Smooth muscle cell (in vitro differentiated cells): Measurements from ENCODE around the gene NFIL3. TPM values are rescaled to one million over a fixed set of nuclear protein-coding genes. Genes with fewer than 3 reads are reported as not detected.
"Not testable (repeated sequence)": the region's sequence is repeated elsewhere in the genome, so short reads cannot be mapped to it uniquely, and the experiment has no call there.

ENCODE experiments used
- DNase-seq: peaks from one replicate; lab custom pipeline; 2025; ENCODE audit not compliant: unreplicated experiment; lab: John Stamatoyannopoulos, UW
- H2AFZ ChIP-seq: fragments of 200-600 bp; sonication (generic); 2 replicates; pipeline ENCODE4 v1.6.0; 2016; ENCODE audit warnings: antibody characterized with exemption, low read depth, mild to moderate bottlenecking
- H3F3A ChIP-seq: fragments of 200-600 bp; sonication (generic); 2 replicates; pipeline ENCODE4 v1.6.0; 2017; ENCODE audit warnings: antibody characterized with exemption, low read depth
- H3K27ac ChIP-seq: fragments of 200-600 bp; sonication (generic); 2 replicates; pipeline ENCODE4 v1.5.1; 2016; ENCODE audit warnings: low read depth, mild to moderate bottlenecking
- H3K27me3 ChIP-seq: fragments of 200-600 bp; sonication (generic); 2 replicates; pipeline ENCODE4 v1.6.1; 2016; ENCODE audit warnings: low read depth, mild to moderate bottlenecking
- H3K36me3 ChIP-seq: fragments of 200-600 bp; sonication (generic); 2 replicates; pipeline ENCODE4 v1.5.1; 2016; ENCODE audit warnings: low read depth
- H3K4me1 ChIP-seq: fragments of 200-600 bp; sonication (generic); 2 replicates; pipeline ENCODE4 v1.5.1; 2016; ENCODE audit warnings: low read depth
- H3K4me2 ChIP-seq: fragments of 200-600 bp; sonication (generic); 2 replicates; pipeline ENCODE4 v1.6.0; 2016; ENCODE audit warnings: mild to moderate bottlenecking
- H3K4me3 ChIP-seq: fragments of 200-600 bp; sonication (generic); 2 replicates; pipeline ENCODE4 v1.5.1; 2016; ENCODE audit warnings: mild to moderate bottlenecking
- H3K79me2 ChIP-seq: fragments of 200-600 bp; sonication (generic); 2 replicates; pipeline ENCODE4 v1.6.0; 2016; ENCODE audit warnings: low read depth, mild to moderate bottlenecking
- H3K9ac ChIP-seq: fragments of 200-600 bp; sonication (generic); 2 replicates; pipeline ENCODE4 v1.6.0; 2016; ENCODE audit warnings: low read depth
- H3K9me3 ChIP-seq: fragments of 200-600 bp; sonication (generic); replicated peaks from 2 replicates; pipeline ENCODE4 v1.5.1; 2016; ENCODE audit warnings: low read depth
- H4K20me1 ChIP-seq: fragments of 200-600 bp; sonication (generic); 2 replicates; pipeline ENCODE4 v1.6.0; 2016; ENCODE audit warnings: low read depth
- WGBS: methylation state at CpG from one replicate; pipeline ENCODE4 v1.1.7; 2016; ENCODE audit warnings: low lambda C conversion rate; 5-methylcytosine and 5-hydroxymethylcytosine counted together
- polyA plus RNA-seq: library from polyadenylated mRNA; unstranded; fragments of >200 nt; fragmentation: Nextera tagmentation; extraction: Ambion mirVana; gene quantifications from 2 replicates; pipeline ENCODE4 v1.2.1, GENCODE V29; 2016
- total RNA-seq: library from RNA; depleted of rRNA; stranded (reverse); fragments of >200 nt; gene quantifications from 2 replicates; pipeline ENCODE4 v1.2.3, GENCODE V29; 2014
- TF ChIP-seq, protein P1 (sequence below): fragments of 200-600 bp; sonication (generic); IDR thresholded peaks from 2 replicates; pipeline ENCODE4 v1.5.1; 2017; ENCODE audit warnings: borderline replicate concordance, mild to moderate bottlenecking, antibody characterized with exemption; ENCODE audit not compliant: insufficient read depth, poor library complexity, severe bottlenecking

Gene NFIL3
- total and polyA plus RNA-seq, 2 experiments from 2014 or later, result 36.4 to 60.7 TPM

DNA sequence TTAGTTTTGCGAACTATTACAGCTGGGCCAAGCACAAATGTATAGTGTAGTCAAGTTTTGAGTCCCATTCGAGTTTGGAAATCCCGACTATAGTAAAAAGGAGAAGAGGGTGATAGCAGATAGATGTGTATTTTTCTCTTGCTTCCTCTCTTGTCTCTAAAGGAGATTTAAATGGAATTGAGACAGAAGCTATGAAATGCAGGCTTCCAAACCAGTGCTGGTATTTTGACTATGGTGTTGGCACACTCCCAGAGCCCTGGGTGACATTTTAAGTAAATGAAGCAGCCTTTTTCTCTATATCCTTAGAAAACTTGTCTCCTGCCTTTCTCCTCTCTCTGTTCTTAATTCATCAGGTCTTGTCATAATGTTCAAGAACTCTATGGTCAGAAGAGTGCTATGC lies 44.2 kb downstream of the NFIL3 start:
- Histone ChIP-seq H3K4me2 (no peak overlapping the region), H3K27ac (peak overlapping the region; percentile 12), H3F3A (peaks cover 7% of the 10 kb centered on the region), H3K27me3 (no peaks in the 10 kb centered on the region), H4K20me1 (no peaks in the 10 kb centered on the region), H3K9ac (no peak overlapping the region), H3K4me1 (no peaks in the 10 kb centered on the region), H3K36me3 (no peaks in the 10 kb centered on the region), H2AFZ (peak overlapping the region; percentile 45), H3K4me3 (no peak overlapping the region), H3K79me2 (no peaks in the 10 kb centered on the region), H3K9me3 (no peaks in the 10 kb centered on the region)
- DNase-seq, result no peak
- TF ChIP-seq, protein P1, sequence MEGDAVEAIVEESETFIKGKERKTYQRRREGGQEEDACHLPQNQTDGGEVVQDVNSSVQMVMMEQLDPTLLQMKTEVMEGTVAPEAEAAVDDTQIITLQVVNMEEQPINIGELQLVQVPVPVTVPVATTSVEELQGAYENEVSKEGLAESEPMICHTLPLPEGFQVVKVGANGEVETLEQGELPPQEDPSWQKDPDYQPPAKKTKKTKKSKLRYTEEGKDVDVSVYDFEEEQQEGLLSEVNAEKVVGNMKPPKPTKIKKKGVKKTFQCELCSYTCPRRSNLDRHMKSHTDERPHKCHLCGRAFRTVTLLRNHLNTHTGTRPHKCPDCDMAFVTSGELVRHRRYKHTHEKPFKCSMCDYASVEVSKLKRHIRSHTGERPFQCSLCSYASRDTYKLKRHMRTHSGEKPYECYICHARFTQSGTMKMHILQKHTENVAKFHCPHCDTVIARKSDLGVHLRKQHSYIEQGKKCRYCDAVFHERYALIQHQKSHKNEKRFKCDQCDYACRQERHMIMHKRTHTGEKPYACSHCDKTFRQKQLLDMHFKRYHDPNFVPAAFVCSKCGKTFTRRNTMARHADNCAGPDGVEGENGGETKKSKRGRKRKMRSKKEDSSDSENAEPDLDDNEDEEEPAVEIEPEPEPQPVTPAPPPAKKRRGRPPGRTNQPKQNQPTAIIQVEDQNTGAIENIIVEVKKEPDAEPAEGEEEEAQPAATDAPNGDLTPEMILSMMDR, result no peak
- WGBS, result 52% methylated on average over 3 of the region's 3 CpGs

DNA sequence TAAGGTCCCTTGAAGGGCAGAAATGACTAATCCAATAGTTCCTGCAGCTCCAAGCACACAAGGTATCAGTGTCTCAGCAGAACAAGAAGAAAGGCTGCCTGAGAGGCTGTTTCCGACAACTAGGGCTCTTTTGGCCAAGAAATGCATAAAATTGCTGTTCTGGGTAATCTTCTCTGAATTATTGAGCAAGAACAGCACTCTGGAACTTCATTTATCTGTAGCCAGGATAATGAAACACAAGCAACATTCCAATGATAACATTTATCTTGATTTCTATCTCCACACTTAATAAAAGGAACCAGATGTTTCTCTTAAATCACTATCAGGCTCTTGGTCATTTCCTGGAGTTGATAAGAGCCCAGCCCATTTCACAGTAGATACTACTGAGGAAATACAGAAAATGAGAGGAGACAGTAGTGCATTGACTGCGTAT lies 44.9 kb downstream of the NFIL3 start:
- H3K4me1 ChIP-seq, result no peaks in the 10 kb centered on the region
- no peak for DNase-seq
- H3K4me2 ChIP-seq, result no peak overlapping the region

DNA sequence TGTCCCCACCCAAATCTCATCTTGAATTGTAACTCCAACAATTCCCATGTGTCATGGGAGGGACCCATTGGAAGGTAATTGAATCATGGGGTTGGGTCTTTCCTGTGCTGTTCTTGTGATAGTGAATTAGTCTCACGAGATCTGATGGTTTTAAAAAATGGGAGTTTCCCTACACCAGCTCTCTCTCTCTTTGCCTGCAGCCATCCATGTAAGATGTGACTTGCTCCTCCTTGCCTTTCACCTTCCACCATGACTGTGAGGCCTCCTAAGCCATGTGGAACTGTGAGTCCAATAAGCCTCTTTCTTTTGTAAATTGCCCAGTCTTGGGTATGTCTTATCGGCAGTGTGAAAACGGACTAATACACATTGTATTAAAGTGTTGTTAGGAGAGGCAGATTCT lies 45.6 kb downstream of the NFIL3 start:
- not testable (repeated sequence) for H3K9ac ChIP-seq, H3K27ac ChIP-seq, H3K4me3 ChIP-seq, H2AFZ ChIP-seq, H3K4me2 ChIP-seq, DNase-seq, H3F3A ChIP-seq, H3K36me3 ChIP-seq, H3K79me2 ChIP-seq, H3K4me1 ChIP-seq, H4K20me1 ChIP-seq, H3K27me3 ChIP-seq, H3K9me3 ChIP-seq
- WGBS, result 98% methylated on average over 3 of the region's 3 CpGs

More for the DNA sequence above, 44.9 kb downstream of the NFIL3 start:
- Histone ChIP-seq H3K4me3 (no peak overlapping the region), H3K9ac (no peak overlapping the region), H3K27me3 (no peaks in the 10 kb centered on the region), H3K79me2 (no peaks in the 10 kb centered on the region), H3K36me3 (no peaks in the 10 kb centered on the region), H3K9me3 (no peaks in the 10 kb centered on the region), H3F3A (peaks cover 7% of the 10 kb centered on the region), H2AFZ (no peak overlapping the region), H4K20me1 (no peaks in the 10 kb centered on the region), H3K27ac (no peak overlapping the region)
- 59% methylated on average over 2 of the region's 2 CpGs for WGBS
- TF ChIP-seq, protein P1, result no peak

DNA sequence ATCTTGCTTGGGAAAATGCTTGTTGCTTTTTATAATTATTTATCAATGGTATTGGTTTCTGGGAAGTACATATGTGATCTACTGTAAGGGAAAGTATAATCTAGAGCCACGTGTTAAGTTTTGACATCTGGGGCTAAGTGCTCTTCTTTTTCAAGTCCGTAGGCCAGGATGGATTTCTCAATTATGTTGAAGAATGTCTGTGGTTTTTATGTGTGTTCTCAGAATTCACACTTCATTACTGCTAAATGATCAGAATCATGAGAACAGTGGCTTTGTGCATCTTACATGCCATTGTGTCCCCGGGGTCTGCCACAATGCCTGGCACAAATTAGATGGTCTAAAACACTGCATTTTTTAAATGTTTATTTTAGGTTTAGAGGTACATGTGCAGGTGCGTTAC lies 47.4 kb downstream of the NFIL3 start:
- TF ChIP-seq, protein P1, result no peak
- Histone ChIP-seq H3K27ac (no peak overlapping the region), H3K27me3 (no peaks in the 10 kb centered on the region), H3K4me1 (no peaks in the 10 kb centered on the region), H3K9ac (no peak overlapping the region), H3K79me2 (no peaks in the 10 kb centered on the region), H3K9me3 (no peaks in the 10 kb centered on the region), H2AFZ (no peak overlapping the region), H3F3A (peaks cover 7% of the 10 kb centered on the region), H4K20me1 (no peaks in the 10 kb centered on the region), H3K4me2 (no peak overlapping the region), H3K4me3 (no peak overlapping the region), H3K36me3 (no peaks in the 10 kb centered on the region)
- no peak for DNase-seq
- WGBS, result 74% methylated on average over 4 of the region's 4 CpGs
